DMS114 treated with DMSO at 0.1 percent for 48 hours (cell line): ENCODE data around the gene ITGAE.

ENCODE experiments used
- DNase-seq: peaks from one replicate; lab custom pipeline; 2025; ENCODE audit not compliant: unreplicated experiment; lab: John Stamatoyannopoulos, UW

Gene ITGAE

DNA sequence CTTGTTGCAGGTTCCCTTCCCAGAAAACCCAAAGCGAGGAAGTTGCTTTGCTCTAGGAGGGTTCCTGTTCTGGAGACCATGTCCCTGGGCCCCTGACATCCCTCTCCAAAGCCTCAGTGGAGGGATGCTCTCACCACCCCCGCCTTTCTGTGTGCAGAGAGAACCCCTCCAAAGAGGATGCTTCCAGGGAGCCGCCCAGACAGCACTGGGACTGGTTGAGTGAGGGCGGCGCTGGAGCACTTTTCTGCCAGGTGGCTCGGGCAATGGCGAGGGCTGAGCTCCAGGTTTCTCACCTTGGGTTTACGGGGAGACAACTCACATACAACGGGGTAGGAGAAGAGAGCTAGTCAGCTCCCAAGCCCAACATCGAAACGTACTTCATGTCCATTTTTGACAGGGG lies 125.1 kb downstream of the ITGAE start:
- DNase-seq = no peak

DNA sequence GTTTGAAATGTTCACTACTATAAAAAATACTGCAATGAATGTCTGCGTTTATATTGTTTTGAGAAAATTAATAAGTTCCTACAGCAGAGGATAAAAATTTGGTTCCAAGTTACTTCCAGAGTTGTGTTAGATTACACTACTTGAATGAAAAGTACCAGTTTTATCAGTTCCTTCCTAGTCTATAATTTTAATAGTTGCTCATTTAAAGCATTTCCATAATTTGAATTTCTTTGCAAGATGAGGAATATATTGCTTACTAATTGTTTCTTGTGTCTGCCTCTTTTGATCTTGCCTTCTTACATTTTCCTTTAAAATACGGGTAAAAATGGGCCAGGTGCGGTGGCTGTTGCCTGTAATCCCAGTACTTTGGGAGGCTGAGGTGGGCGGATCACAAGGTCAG lies 128.4 kb downstream of the ITGAE start:
- DNase-seq = no peak

DNA sequence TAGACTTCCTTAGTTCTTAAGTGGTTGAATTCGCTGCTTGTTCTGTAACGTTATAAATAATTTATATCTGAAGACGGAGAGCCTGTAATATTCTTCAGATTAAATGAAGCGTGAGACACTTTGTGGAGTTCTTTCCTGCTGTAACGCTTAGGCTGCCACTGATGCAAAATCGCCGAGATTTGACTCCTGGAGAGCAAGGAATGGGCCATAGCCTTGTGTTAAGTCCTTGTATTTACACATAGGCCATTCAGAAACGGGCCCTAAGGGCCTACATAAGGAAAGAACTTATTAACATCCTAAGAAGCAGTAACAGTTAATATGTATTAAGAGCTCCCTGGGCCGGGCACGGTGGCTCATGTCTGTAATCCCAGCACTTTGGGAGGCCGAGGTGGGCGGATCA lies 131.4 kb downstream of the ITGAE start:
- no peak for DNase-seq

DNA sequence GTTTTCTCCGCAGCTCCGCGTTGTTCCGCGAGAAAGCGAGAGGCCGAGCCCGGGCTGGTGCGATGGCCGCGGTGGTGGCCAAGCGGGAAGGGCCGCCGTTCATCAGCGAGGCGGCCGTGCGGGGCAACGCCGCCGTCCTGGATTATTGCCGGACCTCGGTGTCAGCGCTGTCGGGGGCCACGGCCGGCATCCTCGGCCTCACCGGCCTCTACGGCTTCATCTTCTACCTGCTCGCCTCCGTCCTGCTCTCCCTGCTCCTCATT lies 132.0 kb downstream of the ITGAE start:
- DNase-seq = no peak

DNA sequence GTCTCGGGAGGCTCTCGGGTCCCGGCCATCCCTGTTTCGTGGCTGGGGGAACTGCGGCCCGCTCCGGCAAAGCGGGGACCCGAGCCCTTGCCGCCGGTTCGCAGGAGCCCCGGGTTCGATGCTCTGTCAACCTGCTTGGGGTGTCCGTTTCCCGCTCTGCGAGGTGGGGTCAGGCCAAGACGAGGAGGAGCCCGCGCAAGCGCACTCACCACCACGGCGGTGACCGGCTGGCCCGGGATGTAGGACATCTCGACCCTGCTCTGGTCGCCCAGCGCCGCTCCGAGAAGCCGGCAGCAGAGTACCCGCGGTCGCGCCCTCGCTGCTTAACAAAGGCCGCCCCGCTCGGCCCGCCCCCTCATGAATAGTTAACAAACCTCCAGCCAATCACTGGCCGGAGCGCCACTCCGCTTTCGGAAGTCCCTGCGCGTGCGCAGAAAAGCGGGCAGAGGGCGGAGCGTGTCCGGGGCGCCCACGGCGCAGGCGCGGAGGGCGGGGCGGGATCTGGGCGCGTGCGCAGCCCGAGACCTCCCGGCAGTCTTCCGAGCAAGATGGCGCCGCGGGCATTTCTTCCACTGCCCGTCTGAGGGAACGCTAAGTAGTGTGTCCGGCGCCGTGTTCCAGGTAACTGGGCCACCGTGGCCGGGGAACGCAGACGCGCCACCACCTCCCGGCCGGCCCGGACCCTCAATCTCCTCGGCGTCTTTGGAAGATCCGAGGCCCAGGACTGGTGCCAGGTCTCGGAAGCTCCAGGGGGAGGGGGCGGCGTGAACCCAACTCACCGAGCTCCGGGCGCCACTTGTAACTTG lies 132.5 kb downstream of the ITGAE start, which contains the start of the genes EMC6 and TAX1BP3:
Gene EMC6 (plus strand): TSS at position 534 of the 806 bp plus-strand sequence. CDS start 335 bp downstream, outside the sequence.
Gene TAX1BP3 (minus strand): TSS at position 300 of the 806 bp plus-strand sequence. CDS start 52 bp downstream, at position 248.
- DNase-seq = peak; percentile 90

DNA sequence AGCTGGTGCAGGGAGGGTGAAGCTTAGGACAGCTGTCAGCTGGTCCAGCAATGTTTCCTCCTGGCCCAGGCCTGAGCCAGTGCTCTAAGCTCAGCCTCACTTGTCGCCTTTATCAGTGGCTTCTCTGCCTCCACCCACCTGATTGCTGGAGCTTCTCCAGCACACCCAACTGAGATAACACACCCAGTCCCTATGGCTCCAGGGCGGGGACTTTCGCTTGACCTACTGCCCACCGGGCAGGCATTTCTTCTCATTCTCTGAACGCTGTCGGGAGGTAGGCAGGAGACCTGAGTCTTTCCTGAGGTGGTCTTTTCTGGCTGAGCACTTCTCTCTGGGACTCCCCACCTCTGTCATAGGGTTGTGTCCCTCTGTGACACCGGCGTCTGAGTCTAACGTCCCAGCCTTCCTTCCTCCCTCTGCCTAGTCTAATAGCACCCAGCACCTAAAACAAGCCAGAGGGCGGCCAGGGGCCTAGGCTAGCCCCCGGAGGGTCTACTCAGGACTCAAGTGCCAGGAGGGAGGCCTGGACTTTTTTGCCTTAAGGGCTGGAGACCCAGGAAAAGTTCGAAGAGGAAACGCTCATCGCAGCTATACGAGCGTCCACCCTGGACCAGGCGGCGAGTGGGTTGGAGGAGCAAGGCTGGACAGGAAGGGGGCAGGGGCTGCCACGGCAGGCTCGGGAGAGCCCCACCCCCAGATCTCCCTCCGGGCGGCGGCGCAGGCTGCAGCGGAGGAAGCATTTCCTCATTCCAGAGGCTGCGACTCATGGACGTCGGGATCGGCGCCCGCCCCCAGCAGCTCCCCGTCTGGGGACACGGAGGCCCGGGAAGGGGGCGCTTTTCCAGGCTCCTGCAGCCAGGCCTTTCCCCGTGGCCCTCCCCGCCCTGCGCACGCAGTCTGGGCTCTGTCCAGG lies 133.4 kb downstream of the ITGAE start:
- no peak for DNase-seq

DNA sequence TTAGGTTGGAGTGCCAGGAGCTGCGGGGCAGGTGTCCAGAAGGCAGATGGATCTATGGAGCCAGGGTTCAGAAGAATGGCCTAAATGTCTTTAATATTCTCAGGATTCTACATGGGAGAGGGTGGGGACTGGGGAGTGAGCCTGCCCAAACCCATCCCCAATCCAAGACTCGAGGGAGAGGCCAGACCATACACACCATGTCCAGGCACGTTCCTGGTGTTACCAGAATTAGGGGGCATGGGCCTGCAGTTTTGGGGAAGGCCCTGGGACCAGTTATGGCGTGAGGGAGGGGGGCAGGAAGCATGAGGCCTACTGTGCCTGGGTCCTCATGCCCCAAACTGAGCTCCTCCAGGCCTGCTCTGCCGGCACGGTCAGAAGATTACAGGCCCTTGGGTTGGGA lies 134.5 kb downstream of the ITGAE start:
- no peak for DNase-seq

DNA sequence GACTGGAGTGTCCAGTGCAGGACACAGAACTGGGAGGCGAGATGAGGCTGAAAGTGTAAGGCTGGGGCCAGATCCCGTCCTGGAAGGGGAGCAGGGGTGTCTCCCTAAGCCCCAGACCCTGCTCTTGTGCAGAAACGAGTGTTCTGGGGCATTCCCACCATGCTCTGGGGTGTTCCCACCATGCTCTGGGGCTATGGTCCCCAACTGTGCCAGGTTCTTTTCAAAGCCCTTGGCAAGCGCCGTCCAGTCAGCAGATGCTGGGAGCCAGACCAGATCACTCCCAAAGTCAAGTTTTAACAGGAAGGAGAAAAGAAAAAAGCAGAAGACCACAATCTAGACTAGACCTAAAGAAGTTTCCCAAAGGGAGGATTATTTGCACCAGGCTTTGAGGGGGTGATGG lies 135.2 kb downstream of the ITGAE start:
- no peak for DNase-seq
